ENCODE results near the gene EDIL3. TPM values are rescaled to one million over a fixed set of nuclear protein-coding genes. Genes with fewer than 3 reads are reported as not detected.

Gene EDIL3
- total RNA-seq, 6 donors from 2014 or later, result 14.7 to 40.1 (median 17.7) TPM

- Histone ChIP-seq H3K27me3 (no peaks in the 10 kb centered on the region), H3K4me1 (no peaks in the 10 kb centered on the region), H3K4me3 (no peak overlapping the region), H3K27ac (no peak overlapping the region), H3K9me3 (no peaks in the 10 kb centered on the region), H3K36me3 (no peaks in the 10 kb centered on the region)
- ATAC-seq (ENCODE audit: low FRiP score in 2 of 2), result no peak
- TF ChIP-seq CTCF (IDR thresholded peaks at IDR 0.05) (no peak), EP300 (IDR thresholded peaks at IDR 0.05) (no peak), POLR2AphosphoS5 (IDR thresholded peaks at IDR 0.05) (no peak), POLR2A (IDR thresholded peaks at IDR 0.05) (no peak)
- no peak for DNase-seq
These were observed 428.3 kb downstream of the EDIL3 start for GRCh38 chr5:83956386-83956785.

- no peaks in the 10 kb centered on the region for H3K36me3 ChIP-seq
- no peaks in the 10 kb centered on the region for H3K27me3 ChIP-seq
- TF ChIP-seq POLR2AphosphoS5 (IDR thresholded peaks at IDR 0.05), result no peak
- TF ChIP-seq EP300 (IDR thresholded peaks at IDR 0.05), result no peak
- TF ChIP-seq POLR2A (IDR thresholded peaks at IDR 0.05), result no peak
- TF ChIP-seq CTCF (IDR thresholded peaks at IDR 0.05), result no peak
- H3K4me1 ChIP-seq, result no peaks in the 10 kb centered on the region
- no peak overlapping the region for H3K27ac ChIP-seq
- DNase-seq (no peak), ATAC-seq (ENCODE audit: low FRiP score in 2 of 2) (no peak)
- 100% methylated on average over 1 of the region's 1 CpG for WGBS, 2 donors
- no peaks in the 10 kb centered on the region for H3K9me3 ChIP-seq
- H3K4me3 ChIP-seq, result no peak overlapping the region
These were observed 428.8 kb downstream of the EDIL3 start for GRCh38 chr5:83955916-83956315.

- no peaks in the 10 kb centered on the region for H3K9me3 ChIP-seq
- ATAC-seq (ENCODE audit: low FRiP score in 2 of 2) (no peak), DNase-seq (no peak)
- H3K36me3 ChIP-seq, result no peaks in the 10 kb centered on the region
- no peaks in the 10 kb centered on the region for H3K27me3 ChIP-seq
- 97 to 98% methylated on average over 3 of the region's 3 CpGs for WGBS, 2 donors
- no peaks in the 10 kb centered on the region for H3K4me1 ChIP-seq
- H3K27ac ChIP-seq, result no peak overlapping the region
- no peak overlapping the region for H3K4me3 ChIP-seq
- TF ChIP-seq POLR2A (IDR thresholded peaks at IDR 0.05) (no peak), POLR2AphosphoS5 (IDR thresholded peaks at IDR 0.05) (no peak), EP300 (IDR thresholded peaks at IDR 0.05) (no peak), CTCF (IDR thresholded peaks at IDR 0.05) (no peak)
These were observed 436.9 kb downstream of the EDIL3 start for GRCh38 chr5:83947763-83948162.

GRCh38 chr5:83946516-83946915, 438.2 kb downstream of the EDIL3 start:
- Histone ChIP-seq H3K27me3 (no peaks in the 10 kb centered on the region), H3K4me1 (no peaks in the 10 kb centered on the region), H3K36me3 (no peaks in the 10 kb centered on the region), H3K4me3 (no peak overlapping the region), H3K27ac (no peak overlapping the region), H3K9me3 (no peaks in the 10 kb centered on the region)
- no peak for ATAC-seq (ENCODE audit: low FRiP score in 2 of 2)
- WGBS, 2 donors, result 71 to 84% methylated on average over 6 of the region's 6 CpGs
- no peak for TF ChIP-seq POLR2AphosphoS5 (IDR thresholded peaks at IDR 0.05)
- DNase-seq, result no peak

GRCh38 chr5:83942155-83942554, 442.5 kb downstream of the EDIL3 start:
- H3K4me3 ChIP-seq, result no peak overlapping the region
- no peaks in the 10 kb centered on the region for H3K9me3 ChIP-seq
- H3K27me3 ChIP-seq, result no peaks in the 10 kb centered on the region
- H3K4me1 ChIP-seq, result no peaks in the 10 kb centered on the region
- H3K27ac ChIP-seq, result no peak overlapping the region
- ATAC-seq (ENCODE audit: low FRiP score in 2 of 2) (no peak), DNase-seq (no peak)
- WGBS, 2 donors, result 65 to 69% methylated on average over 1 of the region's 1 CpG
- no peaks in the 10 kb centered on the region for H3K36me3 ChIP-seq
- TF ChIP-seq EP300 (IDR thresholded peaks at IDR 0.05) (no peak), POLR2A (IDR thresholded peaks at IDR 0.05) (no peak), CTCF (IDR thresholded peaks at IDR 0.05) (no peak), POLR2AphosphoS5 (IDR thresholded peaks at IDR 0.05) (no peak)

Data from upper lobe of left lung (tissue), 6 donors.